Measurements from ENCODE around the gene NELL2.

DNA sequence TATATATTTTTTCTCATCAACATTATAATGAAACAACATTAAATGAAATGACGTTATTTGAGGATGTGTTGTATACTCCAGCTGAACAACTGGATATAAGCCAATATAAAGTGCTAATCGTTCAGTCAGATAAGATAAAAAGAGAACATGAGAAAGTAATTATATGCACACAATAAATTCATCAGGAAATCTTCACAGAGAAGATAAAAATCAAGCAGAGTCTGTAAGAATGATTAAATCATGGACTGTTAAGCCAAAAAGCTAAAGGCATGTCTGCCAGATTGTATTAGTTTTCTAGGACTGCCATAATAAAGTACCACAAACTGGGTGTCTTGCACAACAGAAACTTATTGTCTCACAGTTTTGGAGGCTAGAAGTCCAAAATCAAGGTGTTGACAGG lies 178.6 kb downstream of the NELL2 start:
- TF ChIP-seq, protein P1, sequence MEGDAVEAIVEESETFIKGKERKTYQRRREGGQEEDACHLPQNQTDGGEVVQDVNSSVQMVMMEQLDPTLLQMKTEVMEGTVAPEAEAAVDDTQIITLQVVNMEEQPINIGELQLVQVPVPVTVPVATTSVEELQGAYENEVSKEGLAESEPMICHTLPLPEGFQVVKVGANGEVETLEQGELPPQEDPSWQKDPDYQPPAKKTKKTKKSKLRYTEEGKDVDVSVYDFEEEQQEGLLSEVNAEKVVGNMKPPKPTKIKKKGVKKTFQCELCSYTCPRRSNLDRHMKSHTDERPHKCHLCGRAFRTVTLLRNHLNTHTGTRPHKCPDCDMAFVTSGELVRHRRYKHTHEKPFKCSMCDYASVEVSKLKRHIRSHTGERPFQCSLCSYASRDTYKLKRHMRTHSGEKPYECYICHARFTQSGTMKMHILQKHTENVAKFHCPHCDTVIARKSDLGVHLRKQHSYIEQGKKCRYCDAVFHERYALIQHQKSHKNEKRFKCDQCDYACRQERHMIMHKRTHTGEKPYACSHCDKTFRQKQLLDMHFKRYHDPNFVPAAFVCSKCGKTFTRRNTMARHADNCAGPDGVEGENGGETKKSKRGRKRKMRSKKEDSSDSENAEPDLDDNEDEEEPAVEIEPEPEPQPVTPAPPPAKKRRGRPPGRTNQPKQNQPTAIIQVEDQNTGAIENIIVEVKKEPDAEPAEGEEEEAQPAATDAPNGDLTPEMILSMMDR (IDR thresholded peaks at IDR 0.05), result no peak
- no peak for TF ChIP-seq POLR2A (IDR thresholded peaks at IDR 0.05)

All from esophagus squamous epithelium (tissue), 4 donors.